Panc1 (cell line): ENCODE results near the gene NOP53. TPM values are rescaled to one million over a fixed set of nuclear protein-coding genes. Genes with fewer than 3 reads are reported as not detected.

ENCODE experiments used
- ATAC-seq: fragments of 200-7000 bp; cut with Tn5 transposase; 2 replicates; pipeline ENCODE4 v1.9.1; 2020; ENCODE audit warnings: mild to moderate bottlenecking, moderate library complexity
- BruUV-seq: library from RNA; stranded (reverse); fragments of 400-500 nt; replicated peaks from 2 replicates; lab custom pipeline; 2021; lab: Mats Ljungman, UMichigan
- CTCF ChIA-PET: fragments of 300-600 bp; sonication (Branson Sonifier 250); formaldehyde crosslinking; loops from one replicate; lab custom pipeline; 2022; ENCODE audit warnings: antibody characterized with exemption; lab: Charles Lee
- POLR2A ChIA-PET: fragments of 300-600 bp; sonication (Branson Sonifier 250); formaldehyde crosslinking; loops from one replicate; lab custom pipeline; 2022; ENCODE audit warnings: antibody characterized with exemption; lab: Charles Lee
- DNase-seq: peaks from one replicate; pipeline ENCODE4 v3.0.0-alpha.2; 2010; ENCODE audit warnings: low read depth, low spot score
- H3K27ac ChIP-seq: 2 replicates; pipeline ENCODE4 v1.5.1; 2011; ENCODE audit warnings: mild to moderate bottlenecking, low read length, inconsistent platforms
- H3K27me3 ChIP-seq: fragments of 200-500 bp; sonication (Bioruptor generic); 2 replicates; pipeline ENCODE4 v1.6.0; 2014; ENCODE audit warnings: low read length, inconsistent platforms; ENCODE audit not compliant: control insufficient read depth, insufficient read depth
- H3K36me3 ChIP-seq: fragments of 200-500 bp; sonication (Bioruptor generic); 2 replicates; pipeline ENCODE4 v1.5.1; 2014; ENCODE audit warnings: inconsistent platforms, mild to moderate bottlenecking, low read length, moderate library complexity; ENCODE audit not compliant: control insufficient read depth, insufficient read depth
- H3K4me1 ChIP-seq: 2 replicates; pipeline ENCODE4 v1.5.1; 2011; ENCODE audit warnings: inconsistent platforms, mild to moderate bottlenecking, low read length, moderate library complexity; ENCODE audit not compliant: control insufficient read depth, insufficient read depth
- H3K4me3 ChIP-seq, 2 experiments: 2 replicates each; pipeline ENCODE4 v1.5.1; 2011 to 2012; ENCODE audit warnings: low read depth in 2 of 2, low read length in 2 of 2, mild to moderate bottlenecking in 2 of 2, inconsistent platforms in 1 of 2, moderate library complexity in 1 of 2
- H3K9me3 ChIP-seq: fragments of 200-500 bp; sonication (Bioruptor generic); 2 replicates; pipeline ENCODE4 v1.5.1; 2014; ENCODE audit warnings: low read depth, mild to moderate bottlenecking, inconsistent platforms, low read length, moderate library complexity; ENCODE audit not compliant: control insufficient read depth, insufficient read depth
- CTCF ChIP-seq: fragments of 450-650 bp; IDR thresholded peaks from 2 replicates; pipeline ENCODE4 v1.5.1; 2017; ENCODE audit warnings: mild to moderate bottlenecking
- POLR2AphosphoS5 ChIP-seq: IDR thresholded peaks from 2 replicates; pipeline ENCODE4 v1.6.1; 2012; ENCODE audit warnings: mild to moderate bottlenecking, low read depth, low read length, moderate library complexity
- REST ChIP-seq, 2 experiments: IDR thresholded peaks; 2 replicates each; pipeline ENCODE4 v1.6.1; 2011 to 2012; ENCODE audit warnings: low read depth in 2 of 2, control low read depth in 1 of 2, low read length in 1 of 2, mild to moderate bottlenecking in 1 of 2, moderate library complexity in 1 of 2; ENCODE audit not compliant: insufficient read depth in 1 of 2
- SIN3A ChIP-seq: IDR thresholded peaks from 2 replicates; pipeline ENCODE4 v1.6.1; 2012; ENCODE audit warnings: low read depth, mild to moderate bottlenecking, low read length, moderate library complexity, borderline replicate concordance; ENCODE audit not compliant: insufficient read depth
- TCF7L2 ChIP-seq: IDR thresholded peaks from 2 replicates; pipeline ENCODE4 v1.6.1; 2011; ENCODE audit warnings: mild to moderate bottlenecking, low read depth, low read length, inconsistent platforms
- in situ Hi-C: cut with HindIII; loops from 2 replicates; pipeline ENCODE4 v1.10.0; 2016; ENCODE audit warnings: low sequenced_read_pairs, low pct_unique_long_range_greater_than_20kb
- intact Hi-C: fragments of 100-400 bp; cut with micrococcal nuclease; formaldehyde crosslinking; loops from one replicate; pipeline ENCODE4 v1.10.0; 2022; ENCODE audit not compliant: unreplicated experiment
- total RNA-seq: library from RNA; stranded (reverse); gene quantifications from one replicate; pipeline ENCODE4 v1.2.1, GENCODE V29; 2021; ENCODE audit not compliant: unreplicated experiment

NOP53 gene
- total RNA-seq, 1 experiment from 2014 or later = 64.3 TPM

- Histone ChIP-seq H3K9me3 (no peaks in the 10 kb centered on the region), H3K36me3 (no peaks in the 10 kb centered on the region), H3K4me1 (peaks cover 11% of the 10 kb centered on the region), H3K27ac (no peak overlapping the region), H3K27me3 (no peaks in the 10 kb centered on the region), H3K4me3 (no peak overlapping the region)
- no peak for DNase-seq
- in situ Hi-C loops = no loop called here
- no peak for TF ChIP-seq TCF7L2
- TF ChIP-seq SIN3A = no peak
- no peak for TF ChIP-seq POLR2AphosphoS5
- ChIA-PET CTCF (no interaction called here), POLR2A (no interaction called here)
- ATAC-seq = no peak
- no TSS peak for BruUV-seq
- intact Hi-C loops = no loop called here
Measured at GRCh38 chr19:47730521-47730889, 14.8 kb upstream of the NOP53 start.

DNA sequence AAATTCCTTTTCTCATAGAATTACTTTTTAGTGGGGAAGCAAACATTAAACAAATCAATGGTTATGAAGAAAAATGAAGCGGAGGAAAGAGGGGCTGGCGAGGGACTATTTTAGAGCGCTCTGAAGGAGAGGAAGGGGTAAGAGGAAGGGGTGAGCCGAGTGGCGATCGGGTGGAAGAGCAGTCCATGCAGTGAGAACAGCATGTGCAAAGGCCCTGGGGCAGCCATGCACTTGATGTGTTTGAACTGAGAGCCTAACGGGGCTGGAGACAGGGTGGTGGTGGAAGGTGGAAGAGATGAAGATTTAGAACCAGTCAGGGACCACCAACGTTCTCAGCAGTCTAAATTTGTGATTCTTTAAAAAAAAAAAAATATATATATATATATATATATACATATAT is 14.4 kb upstream of the NOP53 start:
- H3K4me3 ChIP-seq = no peak overlapping the region
- no peaks in the 10 kb centered on the region for H3K27me3 ChIP-seq
- H3K4me1 ChIP-seq = peaks cover 11% of the 10 kb centered on the region
- POLR2A ChIA-PET = no interaction called here
- CTCF ChIA-PET = no interaction called here
- DNase-seq (no peak), ATAC-seq (no peak)
- no peak overlapping the region for H3K27ac ChIP-seq
- no peaks in the 10 kb centered on the region for H3K36me3 ChIP-seq
- BruUV-seq = no TSS peak
- H3K9me3 ChIP-seq = no peaks in the 10 kb centered on the region
- no peak for TF ChIP-seq POLR2AphosphoS5
- TF ChIP-seq REST (IDR thresholded peaks at IDR 0.05; ENCODE audit: insufficient read depth in 1 of 2, low read depth in 2 of 2, low read length in 1 of 2) = no peak
- TF ChIP-seq SIN3A = no peak
- no peak for TF ChIP-seq CTCF
- TF ChIP-seq TCF7L2 = no peak
- in situ Hi-C loops = no loop called here
- intact Hi-C loops = no loop called here

DNA sequence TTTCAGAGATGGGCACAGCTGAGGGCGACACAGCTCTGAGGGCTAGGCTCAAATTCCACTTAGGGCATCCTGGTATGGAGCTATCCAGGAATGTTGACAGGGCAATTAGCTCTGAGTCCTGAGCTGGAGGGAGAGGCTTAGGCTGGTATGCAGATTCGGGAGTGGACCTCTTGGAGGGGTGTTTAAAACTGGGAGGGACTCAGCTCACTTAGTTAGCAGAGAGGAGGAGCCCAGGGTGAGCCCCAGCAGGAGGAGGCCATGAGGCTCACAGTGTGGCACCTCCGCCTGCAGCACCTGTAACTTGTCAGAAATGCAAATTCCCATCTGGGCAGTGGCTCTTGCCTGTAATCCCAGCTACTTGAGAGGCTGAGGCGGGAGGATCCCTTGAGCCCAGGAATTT is 10.2 kb upstream of the NOP53 start:
- Histone ChIP-seq H3K36me3 (no peaks in the 10 kb centered on the region), H3K4me3 (no peak overlapping the region), H3K4me1 (no peaks in the 10 kb centered on the region), H3K27me3 (no peaks in the 10 kb centered on the region), H3K27ac (no peak overlapping the region), H3K9me3 (no peaks in the 10 kb centered on the region)
- no peak for ATAC-seq
- DNase-seq = no peak
- TF ChIP-seq CTCF (no peak), SIN3A (no peak), TCF7L2 (no peak), POLR2AphosphoS5 (no peak), REST (IDR thresholded peaks at IDR 0.05; ENCODE audit: insufficient read depth in 1 of 2, low read depth in 2 of 2, low read length in 1 of 2) (no peak)
- POLR2A ChIA-PET = no interaction called here
- in situ Hi-C loops = no loop called here
- CTCF ChIA-PET = no interaction called here
- intact Hi-C loops = no loop called here
- BruUV-seq = no TSS peak
